Glutamatergic neuron (in vitro differentiated cells): ENCODE data around the gene NDUFA5. TPM values are rescaled to one million over a fixed set of nuclear protein-coding genes. Genes with fewer than 3 reads are reported as not detected.

ENCODE experiments used
- DNase-seq: peaks from one replicate; pipeline ENCODE4 v3.0.0; 2022
- H3K27ac Mint-ChIP-seq: one replicate; pipeline ENCODE4 v1.8.0; 2020; ENCODE audit warnings: mild to moderate bottlenecking, mixed read lengths, inconsistent platforms; ENCODE audit not compliant: unreplicated experiment
- H3K27me3 Mint-ChIP-seq: one replicate; pipeline ENCODE4 v1.8.0; 2020; ENCODE audit warnings: mild to moderate bottlenecking, moderate library complexity, mixed read lengths, inconsistent platforms; ENCODE audit not compliant: unreplicated experiment
- H3K36me3 Mint-ChIP-seq: one replicate; pipeline ENCODE4 v1.8.0; 2020; ENCODE audit warnings: mild to moderate bottlenecking, mixed read lengths, inconsistent platforms; ENCODE audit not compliant: unreplicated experiment
- H3K4me1 Mint-ChIP-seq: one replicate; pipeline ENCODE4 v1.8.0; 2020; ENCODE audit warnings: mild to moderate bottlenecking, low read depth, mixed read lengths, inconsistent platforms; ENCODE audit not compliant: unreplicated experiment
- H3K4me3 Mint-ChIP-seq: one replicate; pipeline ENCODE4 v1.8.0; 2020; ENCODE audit warnings: mild to moderate bottlenecking, mixed read lengths, inconsistent platforms; ENCODE audit not compliant: unreplicated experiment
- H3K9me3 Mint-ChIP-seq: one replicate; pipeline ENCODE4 v1.8.0; 2020; ENCODE audit warnings: mild to moderate bottlenecking, moderate library complexity, mixed read lengths, inconsistent platforms; ENCODE audit not compliant: unreplicated experiment
- total RNA-seq: library from RNA; stranded (reverse); fragmentation: NEBNext Ultra II Directional; extraction: Animal tissue kit (Norgen Biotek cat#: 25700); gene quantifications from one replicate; pipeline ENCODE4 v1.2.1, GENCODE V29; 2021; ENCODE audit not compliant: unreplicated experiment
- TF ChIP-seq, protein P1 (sequence below): fragments of 200-600 bp; sonication (generic); IDR thresholded peaks from one replicate; pipeline ENCODE4 v1.5.0; 2021; ENCODE audit not compliant: partially characterized antibody, unreplicated experiment

The NDUFA5 gene
- total RNA-seq, 1 donor from 2014 or later, result 84.4 TPM

DNA sequence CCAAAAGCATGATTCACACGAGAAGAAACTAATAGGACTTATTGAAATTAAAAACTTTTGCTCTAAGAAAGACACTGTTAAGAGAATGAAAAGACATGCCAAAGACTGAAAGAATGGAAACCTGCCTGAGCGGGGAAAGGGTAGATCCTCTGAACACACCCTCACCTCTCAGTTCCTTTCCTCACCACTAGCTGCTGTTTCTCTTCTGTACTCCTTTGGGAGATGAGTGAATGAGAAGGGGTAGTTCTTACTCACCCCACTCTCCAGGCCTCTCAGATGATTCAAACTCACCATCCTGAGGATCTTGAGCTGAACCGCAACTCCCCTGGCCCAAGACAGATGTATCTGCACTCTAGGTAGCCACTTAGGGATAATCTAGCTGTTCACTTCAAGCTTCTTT is 65.1 kb downstream of the NDUFA5 start:
- H3K4me3 Mint-ChIP-seq, result no peak overlapping the region
- no peaks in the 10 kb centered on the region for H3K36me3 Mint-ChIP-seq
- peaks cover under 1% of the 10 kb centered on the region for H3K4me1 Mint-ChIP-seq
- H3K27ac Mint-ChIP-seq, result no peak overlapping the region
- no peaks in the 10 kb centered on the region for H3K27me3 Mint-ChIP-seq
- TF ChIP-seq, protein P1, sequence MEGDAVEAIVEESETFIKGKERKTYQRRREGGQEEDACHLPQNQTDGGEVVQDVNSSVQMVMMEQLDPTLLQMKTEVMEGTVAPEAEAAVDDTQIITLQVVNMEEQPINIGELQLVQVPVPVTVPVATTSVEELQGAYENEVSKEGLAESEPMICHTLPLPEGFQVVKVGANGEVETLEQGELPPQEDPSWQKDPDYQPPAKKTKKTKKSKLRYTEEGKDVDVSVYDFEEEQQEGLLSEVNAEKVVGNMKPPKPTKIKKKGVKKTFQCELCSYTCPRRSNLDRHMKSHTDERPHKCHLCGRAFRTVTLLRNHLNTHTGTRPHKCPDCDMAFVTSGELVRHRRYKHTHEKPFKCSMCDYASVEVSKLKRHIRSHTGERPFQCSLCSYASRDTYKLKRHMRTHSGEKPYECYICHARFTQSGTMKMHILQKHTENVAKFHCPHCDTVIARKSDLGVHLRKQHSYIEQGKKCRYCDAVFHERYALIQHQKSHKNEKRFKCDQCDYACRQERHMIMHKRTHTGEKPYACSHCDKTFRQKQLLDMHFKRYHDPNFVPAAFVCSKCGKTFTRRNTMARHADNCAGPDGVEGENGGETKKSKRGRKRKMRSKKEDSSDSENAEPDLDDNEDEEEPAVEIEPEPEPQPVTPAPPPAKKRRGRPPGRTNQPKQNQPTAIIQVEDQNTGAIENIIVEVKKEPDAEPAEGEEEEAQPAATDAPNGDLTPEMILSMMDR, result no peak
- DNase-seq, result no peak
- H3K9me3 Mint-ChIP-seq, result no peaks in the 10 kb centered on the region

Other genes starting within 250 kb of the NDUFA5 start
- gene IQUB, start 23.2 kb downstream of the NDUFA5 start, total RNA-seq, result 0.98 TPM
- gene ASB15, start 44.0 kb upstream of the NDUFA5 start, total RNA-seq, result not detected
- gene LMOD2, start 98.0 kb upstream of the NDUFA5 start, total RNA-seq, result not detected
- 33.0 TPM for gene WASL, start 191.2 kb upstream of the NDUFA5 start, total RNA-seq